Glomerular visceral epithelial cell (primary cell): ENCODE data around the gene ESYT2.
A peak's percentile ranks its signal among the peaks of the same experiment; 100 is the strongest.

Source experiments
- DNase-seq: peaks from one replicate; pipeline ENCODE4 v3.0.0-alpha.2; 2016; ENCODE audit errors: extremely low spot score

Gene ESYT2

GRCh38 chr7:158802535-158803366 lies 26.6 kb downstream of the ESYT2 start:
- peak; percentile 51 for DNase-seq

GRCh38 chr7:158798741-158799140 lies 30.6 kb downstream of the ESYT2 start:
- no peak for DNase-seq

- DNase-seq = no peak
Measured at GRCh38 chr7:158796667-158797066, 32.6 kb downstream of the ESYT2 start.

GRCh38 chr7:158795272-158795671 lies 34.0 kb downstream of the ESYT2 start:
- no peak for DNase-seq

- DNase-seq = no peak
Measured at GRCh38 chr7:158791107-158791506, 38.2 kb downstream of the ESYT2 start.

GRCh38 chr7:158789842-158790241 lies 39.5 kb downstream of the ESYT2 start:
- DNase-seq = no peak

GRCh38 chr7:158786898-158787297 lies 42.4 kb downstream of the ESYT2 start:
- no peak for DNase-seq

GRCh38 chr7:158784270-158784669 lies 45.0 kb downstream of the ESYT2 start:
- DNase-seq = no peak

- no peak for DNase-seq
Measured at GRCh38 chr7:158783595-158783994, 45.7 kb downstream of the ESYT2 start.

GRCh38 chr7:158782761-158783401 lies 46.4 kb downstream of the ESYT2 start:
- peak; percentile 42 for DNase-seq

- DNase-seq = no peak
Measured at GRCh38 chr7:158781974-158782664, 47.2 kb downstream of the ESYT2 start.

GRCh38 chr7:158781217-158781973 lies 47.9 kb downstream of the ESYT2 start:
- no peak for DNase-seq

- DNase-seq = no peak
Measured at GRCh38 chr7:158779061-158780000, 50.0 kb downstream of the ESYT2 start.

GRCh38 chr7:158778471-158778870 lies 50.8 kb downstream of the ESYT2 start:
- no peak for DNase-seq

GRCh38 chr7:158777793-158778192 lies 51.5 kb downstream of the ESYT2 start:
- no peak for DNase-seq

- no peak for DNase-seq
Measured at GRCh38 chr7:158776474-158776873, 52.8 kb downstream of the ESYT2 start.

GRCh38 chr7:158774952-158775351 lies 54.4 kb downstream of the ESYT2 start:
- DNase-seq = no peak

GRCh38 chr7:158772916-158773315 lies 56.4 kb downstream of the ESYT2 start:
- DNase-seq = no peak

GRCh38 chr7:158771213-158771834 lies 58.0 kb downstream of the ESYT2 start:
- no peak for DNase-seq

GRCh38 chr7:158767707-158768106 lies 61.6 kb downstream of the ESYT2 start:
- DNase-seq = no peak
